Measurements from ENCODE around the gene SGSM2.

GRCh38 chr17:2388683-2389055 lies 51.4 kb downstream of the SGSM2 start:
- TF ChIP-seq, protein P1, sequence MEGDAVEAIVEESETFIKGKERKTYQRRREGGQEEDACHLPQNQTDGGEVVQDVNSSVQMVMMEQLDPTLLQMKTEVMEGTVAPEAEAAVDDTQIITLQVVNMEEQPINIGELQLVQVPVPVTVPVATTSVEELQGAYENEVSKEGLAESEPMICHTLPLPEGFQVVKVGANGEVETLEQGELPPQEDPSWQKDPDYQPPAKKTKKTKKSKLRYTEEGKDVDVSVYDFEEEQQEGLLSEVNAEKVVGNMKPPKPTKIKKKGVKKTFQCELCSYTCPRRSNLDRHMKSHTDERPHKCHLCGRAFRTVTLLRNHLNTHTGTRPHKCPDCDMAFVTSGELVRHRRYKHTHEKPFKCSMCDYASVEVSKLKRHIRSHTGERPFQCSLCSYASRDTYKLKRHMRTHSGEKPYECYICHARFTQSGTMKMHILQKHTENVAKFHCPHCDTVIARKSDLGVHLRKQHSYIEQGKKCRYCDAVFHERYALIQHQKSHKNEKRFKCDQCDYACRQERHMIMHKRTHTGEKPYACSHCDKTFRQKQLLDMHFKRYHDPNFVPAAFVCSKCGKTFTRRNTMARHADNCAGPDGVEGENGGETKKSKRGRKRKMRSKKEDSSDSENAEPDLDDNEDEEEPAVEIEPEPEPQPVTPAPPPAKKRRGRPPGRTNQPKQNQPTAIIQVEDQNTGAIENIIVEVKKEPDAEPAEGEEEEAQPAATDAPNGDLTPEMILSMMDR (IDR thresholded peaks at IDR 0.05), result no peak
- no peak for TF ChIP-seq POLR2AphosphoS5 (IDR thresholded peaks at IDR 0.05)
